NB4 (cell line): ENCODE results near the gene LAMA4.

Source experiments
- MYC ChIP-seq: IDR thresholded peaks from 2 replicates; pipeline ENCODE4 v1.6.1; 2011; ENCODE audit warnings: low read depth, low read length
- POLR2A ChIP-seq: IDR thresholded peaks from 2 replicates; pipeline ENCODE4 v1.6.1; 2011; ENCODE audit warnings: mild to moderate bottlenecking; ENCODE audit not compliant: insufficient read length; ENCODE audit errors: extremely low read depth
- TF ChIP-seq, protein P1 (sequence below): IDR thresholded peaks from one replicate; pipeline ENCODE4 v1.5.1; 2012; ENCODE audit warnings: low read depth, low read length
- TF ChIP-seq, protein P2 (sequence below): IDR thresholded peaks from 2 replicates; pipeline ENCODE4 v1.6.1; 2011; ENCODE audit warnings: low read depth, low read length

GRCh38 chr6:112302142-112302705 is 47.9 kb upstream of the LAMA4 start:
- TF ChIP-seq, protein P1, sequence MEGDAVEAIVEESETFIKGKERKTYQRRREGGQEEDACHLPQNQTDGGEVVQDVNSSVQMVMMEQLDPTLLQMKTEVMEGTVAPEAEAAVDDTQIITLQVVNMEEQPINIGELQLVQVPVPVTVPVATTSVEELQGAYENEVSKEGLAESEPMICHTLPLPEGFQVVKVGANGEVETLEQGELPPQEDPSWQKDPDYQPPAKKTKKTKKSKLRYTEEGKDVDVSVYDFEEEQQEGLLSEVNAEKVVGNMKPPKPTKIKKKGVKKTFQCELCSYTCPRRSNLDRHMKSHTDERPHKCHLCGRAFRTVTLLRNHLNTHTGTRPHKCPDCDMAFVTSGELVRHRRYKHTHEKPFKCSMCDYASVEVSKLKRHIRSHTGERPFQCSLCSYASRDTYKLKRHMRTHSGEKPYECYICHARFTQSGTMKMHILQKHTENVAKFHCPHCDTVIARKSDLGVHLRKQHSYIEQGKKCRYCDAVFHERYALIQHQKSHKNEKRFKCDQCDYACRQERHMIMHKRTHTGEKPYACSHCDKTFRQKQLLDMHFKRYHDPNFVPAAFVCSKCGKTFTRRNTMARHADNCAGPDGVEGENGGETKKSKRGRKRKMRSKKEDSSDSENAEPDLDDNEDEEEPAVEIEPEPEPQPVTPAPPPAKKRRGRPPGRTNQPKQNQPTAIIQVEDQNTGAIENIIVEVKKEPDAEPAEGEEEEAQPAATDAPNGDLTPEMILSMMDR, result no peak
- TF ChIP-seq, protein P2, sequence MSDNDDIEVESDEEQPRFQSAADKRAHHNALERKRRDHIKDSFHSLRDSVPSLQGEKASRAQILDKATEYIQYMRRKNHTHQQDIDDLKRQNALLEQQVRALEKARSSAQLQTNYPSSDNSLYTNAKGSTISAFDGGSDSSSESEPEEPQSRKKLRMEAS, result no peak
- TF ChIP-seq POLR2A, result no peak
- TF ChIP-seq MYC, result no peak
